Forelimb muscle (tissue), 1 donor: Measurements from ENCODE around the gene FAM227B. TPM values are rescaled to one million over a fixed set of nuclear protein-coding genes. Genes with fewer than 3 reads are reported as not detected.
A peak's percentile ranks its signal among the peaks of the same experiment; 100 is the strongest.
"Not testable (repeated sequence)": the region's sequence is repeated elsewhere in the genome, so short reads cannot be mapped to it uniquely, and the experiment has no call there.

Source experiments
- DNase-seq: peaks from one replicate; pipeline ENCODE4 v3.0.0-alpha.2; 2013; ENCODE audit warnings: low read depth
- polyA plus RNA-seq: library from polyadenylated mRNA; unstranded; fragments of 120-200 nt; gene quantifications from one replicate; pipeline ENCODE4 v1.2.1, GENCODE V29; 2013; ENCODE audit not compliant: insufficient read length

Gene FAM227B
- polyA plus RNA-seq, 1 donor: 7.7 TPM

DNA sequence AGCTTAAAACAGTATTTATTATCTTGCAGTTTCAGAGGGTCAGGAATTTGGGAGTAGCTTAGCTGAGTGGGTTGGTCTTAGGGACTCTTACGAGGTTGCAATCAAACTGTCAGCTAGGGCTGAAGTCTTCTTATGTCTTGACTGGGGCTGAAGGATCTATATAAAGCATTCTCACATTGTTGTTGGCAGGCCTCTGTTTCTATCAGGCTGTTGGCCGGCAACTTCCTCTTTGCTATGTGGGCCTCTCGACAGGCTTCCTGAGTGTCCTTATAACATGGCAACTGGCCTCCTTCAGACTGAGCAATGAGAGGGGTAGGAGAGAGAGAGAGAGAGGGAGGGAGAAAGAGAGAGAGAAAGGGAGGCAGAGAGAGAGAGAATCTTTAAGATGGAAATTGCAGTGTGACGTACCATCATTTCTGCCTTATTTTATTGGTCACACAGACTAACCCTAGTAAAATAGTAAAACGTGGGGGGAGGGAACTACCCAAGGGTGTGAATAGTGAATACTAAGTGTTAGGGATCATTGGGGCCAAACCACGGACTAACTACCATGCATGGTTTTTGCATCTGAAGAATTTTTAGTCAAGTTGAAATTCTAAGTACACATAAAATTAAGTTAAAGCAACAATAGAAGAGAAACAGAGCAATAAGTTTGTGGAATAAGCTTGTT lies 181.5 kb downstream of the FAM227B start:
- no peak for DNase-seq

DNA sequence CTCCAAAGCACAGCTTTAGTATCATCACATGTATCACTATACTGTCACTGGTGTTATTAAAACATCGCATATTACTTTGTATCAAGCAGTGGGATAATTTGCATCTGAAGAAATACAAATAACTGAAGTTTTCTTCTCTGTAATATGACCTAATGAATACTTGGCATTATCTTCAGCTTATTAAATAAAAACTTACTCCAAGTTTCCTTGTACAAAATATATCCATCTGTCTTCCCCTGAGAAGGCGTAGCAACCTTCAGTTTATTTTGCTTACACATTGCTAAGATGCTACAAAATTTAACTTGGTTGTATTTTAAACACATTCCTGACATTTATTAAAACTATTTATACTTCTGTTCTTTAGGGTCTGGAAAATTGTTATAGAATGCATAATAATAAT lies 183.9 kb downstream of the FAM227B start:
- DNase-seq: no peak

DNA sequence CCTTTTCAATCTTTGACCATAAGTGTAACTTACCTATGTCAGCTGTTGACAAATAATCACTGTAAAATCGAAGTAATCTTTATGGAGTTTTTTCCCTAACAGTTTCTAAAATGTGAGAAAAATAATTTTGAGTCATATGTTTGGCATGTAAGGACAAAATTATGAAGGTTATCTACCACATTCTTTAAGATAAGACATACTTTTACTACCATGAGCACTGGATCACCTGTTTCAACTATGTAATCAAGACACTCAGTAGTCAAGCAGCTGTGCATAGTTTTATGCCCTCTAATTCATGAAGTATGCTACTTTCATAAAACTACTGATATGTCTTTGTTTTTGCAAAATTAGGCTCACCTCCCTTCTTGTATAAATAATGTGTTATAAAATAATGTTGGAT lies 185.4 kb downstream of the FAM227B start:
- DNase-seq: no peak

DNA sequence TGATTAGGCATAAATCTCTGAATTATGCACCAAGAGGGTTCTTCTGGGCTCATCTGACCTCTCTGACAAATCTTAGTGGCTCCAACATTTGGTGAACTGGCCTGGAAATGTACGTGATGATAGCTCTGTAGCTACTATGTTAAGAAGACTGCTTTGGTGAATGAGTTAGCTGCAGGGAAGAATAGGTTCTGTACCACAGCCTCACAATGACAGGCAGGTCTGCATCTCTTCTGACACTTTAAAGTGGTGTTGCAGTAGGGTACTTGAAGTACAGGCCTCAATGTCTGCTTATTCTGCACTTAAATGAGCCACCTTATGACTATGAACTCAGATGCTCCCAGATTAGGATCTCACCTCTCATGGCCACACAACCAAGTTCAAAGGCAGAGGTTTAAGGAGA lies 190.6 kb downstream of the FAM227B start:
- DNase-seq: no peak

DNA sequence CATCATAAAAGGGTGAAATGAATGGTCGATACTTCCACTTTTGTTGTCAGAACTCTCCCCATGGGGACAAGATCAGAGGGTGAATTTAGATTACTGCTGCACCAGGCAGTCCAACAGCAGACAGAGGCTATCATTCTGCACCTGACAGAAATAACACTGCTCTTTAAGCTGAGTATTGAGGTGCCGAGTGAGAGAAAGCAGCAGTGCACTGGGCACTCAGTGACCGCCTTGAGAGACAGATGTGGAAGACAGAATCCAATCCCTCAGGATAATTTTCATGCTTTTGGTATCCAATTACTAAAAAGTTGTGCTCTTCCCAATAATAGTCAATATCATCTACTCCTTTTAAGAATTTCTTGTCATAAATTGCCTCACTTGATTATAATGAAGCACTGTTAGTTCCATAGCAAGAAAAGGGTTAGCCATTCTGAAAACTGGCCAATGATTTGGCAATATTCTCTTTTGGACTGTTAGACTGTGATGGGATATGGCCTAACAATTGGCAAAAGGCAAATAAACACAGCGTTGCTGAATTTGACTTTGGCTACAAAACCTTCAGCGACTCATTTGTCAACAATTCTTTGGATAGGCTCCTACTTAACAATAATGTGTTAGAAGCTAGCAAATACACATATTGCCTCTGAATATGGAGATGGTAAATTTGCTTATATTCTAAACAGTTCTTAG lies 192.1 kb downstream of the FAM227B start:
- DNase-seq: no peak

DNA sequence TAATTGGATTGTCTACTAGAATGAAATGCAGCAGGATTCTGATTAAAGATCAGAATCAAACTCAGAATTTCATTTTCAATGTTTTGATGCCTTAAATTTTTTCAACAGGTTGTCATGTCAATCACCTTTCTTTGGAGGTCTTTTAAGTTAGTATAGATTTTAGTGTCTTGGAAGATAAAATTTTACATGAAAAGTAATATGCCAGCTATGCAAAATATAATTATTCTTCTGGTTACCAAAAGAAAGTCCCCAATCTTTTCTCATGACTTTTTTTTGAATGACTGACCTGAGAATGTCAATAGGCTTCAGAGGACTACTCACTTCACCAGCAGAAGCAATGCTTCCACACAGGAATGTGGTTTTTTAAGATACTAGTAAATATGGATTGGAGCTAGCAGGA lies 193.2 kb downstream of the FAM227B start:
- no peak for DNase-seq

DNA sequence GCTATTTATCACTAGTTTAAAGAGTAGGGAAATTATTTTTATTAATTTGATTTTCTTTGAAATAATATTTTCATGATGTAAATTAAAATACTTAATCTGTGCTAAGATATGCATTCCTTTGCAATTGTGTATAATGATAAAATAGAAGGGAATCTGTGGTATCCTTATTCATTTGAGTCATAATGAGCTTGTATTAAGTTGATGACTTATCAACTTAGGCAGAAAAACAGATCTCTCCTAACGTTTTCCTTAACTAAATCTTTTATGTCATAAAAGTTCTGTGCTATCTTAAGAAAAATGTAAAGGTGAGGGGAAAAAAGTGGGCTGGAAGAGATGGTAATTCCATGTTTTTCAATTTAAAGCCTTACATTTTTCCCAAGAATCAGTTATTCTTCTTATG lies 195.7 kb downstream of the FAM227B start:
- DNase-seq: no peak

DNA sequence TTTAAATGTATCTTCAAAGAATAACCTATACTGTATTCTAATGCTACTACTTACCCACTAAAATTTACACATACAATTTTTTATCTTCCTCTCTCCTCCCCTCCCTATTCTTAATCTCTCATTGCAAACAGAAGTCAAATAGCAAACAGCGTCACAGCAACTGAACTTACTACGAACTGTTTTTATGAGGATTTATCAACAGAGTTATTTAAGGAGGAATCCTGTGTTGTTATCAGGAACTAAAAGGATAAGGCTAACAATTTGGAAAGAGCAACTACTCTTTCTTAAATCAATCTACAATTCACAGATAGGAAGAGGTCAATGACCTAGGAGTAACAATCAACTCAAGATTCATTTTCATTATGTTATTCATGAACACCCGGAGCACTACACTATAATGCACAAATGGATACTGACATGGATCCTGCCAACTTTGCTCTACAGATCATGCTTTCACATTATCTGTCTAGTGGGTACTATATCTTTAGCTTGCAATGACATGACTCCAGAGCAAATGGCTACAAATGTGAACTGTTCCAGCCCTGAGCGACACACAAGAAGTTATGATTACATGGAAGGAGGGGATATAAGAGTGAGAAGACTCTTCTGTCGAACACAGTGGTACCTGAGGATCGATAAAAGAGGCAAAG lies 196.6 kb downstream of the FAM227B start:
- DNase-seq: no peak

DNA sequence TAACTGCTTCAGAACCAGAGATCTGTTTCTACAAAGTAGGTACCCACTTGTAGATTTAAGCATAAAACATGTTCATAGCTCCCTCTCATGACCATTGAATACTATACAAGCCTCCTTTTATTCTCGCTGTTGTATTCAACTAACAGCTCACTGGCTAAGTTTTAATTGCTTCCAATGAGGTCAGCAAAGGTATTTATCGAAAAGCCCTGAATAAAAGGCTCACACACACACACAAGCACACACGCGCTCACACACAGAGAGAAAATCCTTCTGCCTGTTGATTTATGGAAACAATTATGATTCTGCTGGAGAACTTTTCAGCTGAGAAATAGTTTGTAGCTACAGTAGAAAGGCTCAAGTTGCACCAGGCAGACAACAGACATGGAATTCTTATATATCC lies 197.6 kb downstream of the FAM227B start, which contains the start of gene FGF7:
Gene FGF7, plus strand, starts transcription at position 222 of the 400 bp plus-strand sequence. CDS start 1,056 bp downstream, outside the sequence.
- peak; percentile 52 for DNase-seq

DNA sequence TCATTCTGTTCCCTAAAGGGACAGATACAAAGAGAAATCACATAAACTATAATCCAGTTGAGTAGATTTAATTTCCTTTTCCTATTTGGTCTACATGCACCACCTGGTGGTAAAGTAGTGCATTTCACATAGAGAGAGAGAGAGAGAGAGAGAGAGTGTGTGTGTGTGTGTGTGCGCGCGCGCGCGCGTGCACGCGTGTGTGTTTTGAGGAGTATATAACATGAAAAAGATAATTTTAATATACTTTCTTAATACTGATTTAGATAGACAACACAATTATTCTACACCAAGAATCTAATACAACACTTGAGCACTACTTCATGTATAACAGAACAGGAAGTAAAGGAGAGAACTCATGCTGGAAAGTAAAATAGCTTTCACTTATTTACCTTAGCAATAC lies 198.6 kb downstream of the FAM227B start:
- no peak for DNase-seq

DNA sequence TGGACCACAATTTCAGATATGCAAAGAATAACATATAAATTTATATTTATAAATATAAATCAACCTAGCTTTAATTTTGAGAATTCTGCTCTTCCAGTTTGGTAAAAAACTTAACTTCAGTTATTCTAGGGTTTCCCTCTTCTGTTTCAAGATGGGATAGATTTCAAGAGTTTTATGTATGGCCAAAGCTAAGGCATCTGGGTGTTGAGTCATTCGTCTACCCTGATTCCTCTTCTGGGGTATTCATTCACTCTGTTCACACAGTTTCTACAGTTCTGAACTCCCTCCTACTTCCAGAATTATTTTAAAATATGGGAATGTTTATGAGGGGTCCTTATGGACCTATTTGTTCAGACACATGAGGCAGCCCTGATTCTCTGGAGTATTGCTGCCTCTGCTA lies 201.8 kb downstream of the FAM227B start:
- DNase-seq: no peak

DNA sequence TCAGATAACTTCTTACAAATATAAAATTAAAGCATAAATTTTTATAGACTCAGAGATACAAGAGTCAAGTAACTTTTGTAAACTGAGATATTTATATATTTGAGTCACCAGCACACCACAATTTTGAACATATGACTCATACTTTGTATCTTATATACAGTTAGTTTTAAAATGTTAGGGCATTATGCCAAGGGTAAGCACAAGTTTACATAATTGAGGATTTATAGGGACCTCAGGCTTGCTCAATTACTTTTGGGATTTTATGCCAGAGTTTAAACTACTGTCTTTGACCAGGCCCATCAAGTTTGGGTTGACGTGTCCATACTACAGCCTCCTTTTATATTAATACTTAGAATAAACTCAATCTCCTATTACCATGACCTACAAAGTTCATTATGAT lies 205.0 kb downstream of the FAM227B start:
- no peak for DNase-seq

DNA sequence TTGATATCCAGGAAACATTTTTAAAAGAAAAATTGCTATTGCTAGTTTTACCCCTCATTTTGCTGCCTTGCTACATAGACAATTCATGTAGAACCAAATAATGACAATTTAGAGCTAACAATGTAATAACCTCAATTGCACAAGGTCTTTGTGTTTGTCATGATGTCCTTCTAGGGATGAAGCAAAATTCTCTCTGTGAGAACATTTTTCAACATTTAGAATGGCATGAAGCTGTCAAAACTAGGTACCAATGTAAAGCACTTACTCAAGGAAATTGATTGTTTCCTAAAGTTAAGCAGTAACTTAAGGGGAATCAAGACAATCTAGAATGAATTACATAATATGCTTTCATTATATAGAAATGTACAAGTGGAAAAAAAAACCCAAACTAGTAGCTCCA lies 205.5 kb downstream of the FAM227B start:
- no peak for DNase-seq

DNA sequence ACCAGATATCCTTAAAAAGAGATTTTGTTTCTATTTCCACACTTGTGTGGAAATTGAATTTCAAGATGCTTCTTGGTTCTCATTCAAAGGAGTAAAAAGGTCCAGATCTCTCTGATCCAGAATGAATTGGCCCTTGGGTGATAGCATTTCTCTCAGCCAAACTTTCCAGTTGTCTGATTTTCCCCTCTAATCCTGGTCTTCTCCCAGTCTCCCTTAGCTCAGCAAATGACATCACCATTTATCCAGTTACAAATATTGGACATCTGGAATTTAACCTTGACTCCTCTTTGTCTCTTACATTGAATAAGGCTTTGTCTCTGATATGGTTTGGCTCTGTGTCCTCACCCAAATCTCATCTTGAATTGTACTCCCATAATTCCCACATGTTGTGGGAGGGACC lies 207.8 kb downstream of the FAM227B start:
- peak; percentile 72 for DNase-seq

DNA sequence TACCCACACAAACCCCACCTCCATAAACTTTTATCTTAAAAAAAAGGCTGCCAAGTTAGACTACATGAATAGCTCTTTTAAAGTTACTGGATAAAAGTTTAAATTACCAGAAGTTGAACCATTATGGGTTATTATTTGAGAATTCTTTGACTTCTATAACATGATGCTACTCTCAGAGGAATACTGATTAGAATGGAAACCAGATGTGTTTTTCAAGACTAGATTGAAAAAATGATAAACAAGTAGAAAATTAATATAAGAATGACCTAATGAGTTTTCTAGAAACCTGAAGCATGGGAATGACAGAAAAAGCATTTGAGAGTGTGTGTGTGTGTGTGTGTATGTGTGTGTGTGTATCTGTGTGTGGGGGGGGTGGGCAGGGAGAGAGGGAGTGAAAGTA lies 210.0 kb downstream of the FAM227B start:
- DNase-seq: no peak

DNA sequence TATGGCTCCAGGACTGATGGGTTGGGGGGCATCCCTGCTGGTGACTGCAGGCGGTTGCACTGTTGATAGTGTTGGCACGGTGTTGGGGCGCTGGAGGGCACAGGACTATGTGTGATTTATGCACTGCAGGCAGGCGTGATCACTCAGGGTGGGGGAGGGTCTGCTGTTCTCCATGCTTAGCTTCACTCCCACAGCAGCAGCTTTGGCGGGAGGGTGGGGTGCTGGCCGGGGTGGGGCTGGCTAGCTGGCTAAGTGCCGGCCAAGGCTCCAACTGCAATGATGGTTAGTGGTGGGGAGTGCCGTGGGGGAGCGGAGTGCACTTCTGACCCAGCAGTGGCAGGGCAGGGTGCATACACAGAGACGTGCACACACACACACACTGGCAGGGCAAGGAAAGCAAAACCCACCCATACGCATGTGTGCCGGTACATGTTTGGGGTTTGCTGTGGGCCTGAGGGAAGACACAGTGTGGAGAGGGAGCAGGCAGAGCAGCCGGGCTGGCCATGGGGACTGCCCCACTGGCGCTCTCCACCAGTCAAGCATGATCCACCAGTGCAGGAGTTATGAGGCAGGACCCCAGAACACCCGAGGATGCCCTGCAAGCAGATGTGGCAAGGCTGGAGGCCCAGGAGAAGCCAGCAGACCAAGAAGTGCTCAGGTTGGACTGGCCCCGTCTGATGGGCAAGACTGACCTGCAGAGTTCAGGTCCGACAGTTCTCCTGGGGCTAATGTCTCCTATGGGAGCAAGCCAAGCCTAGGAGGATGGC lies 214.1 kb downstream of the FAM227B start:
- DNase-seq: no peak

DNA sequence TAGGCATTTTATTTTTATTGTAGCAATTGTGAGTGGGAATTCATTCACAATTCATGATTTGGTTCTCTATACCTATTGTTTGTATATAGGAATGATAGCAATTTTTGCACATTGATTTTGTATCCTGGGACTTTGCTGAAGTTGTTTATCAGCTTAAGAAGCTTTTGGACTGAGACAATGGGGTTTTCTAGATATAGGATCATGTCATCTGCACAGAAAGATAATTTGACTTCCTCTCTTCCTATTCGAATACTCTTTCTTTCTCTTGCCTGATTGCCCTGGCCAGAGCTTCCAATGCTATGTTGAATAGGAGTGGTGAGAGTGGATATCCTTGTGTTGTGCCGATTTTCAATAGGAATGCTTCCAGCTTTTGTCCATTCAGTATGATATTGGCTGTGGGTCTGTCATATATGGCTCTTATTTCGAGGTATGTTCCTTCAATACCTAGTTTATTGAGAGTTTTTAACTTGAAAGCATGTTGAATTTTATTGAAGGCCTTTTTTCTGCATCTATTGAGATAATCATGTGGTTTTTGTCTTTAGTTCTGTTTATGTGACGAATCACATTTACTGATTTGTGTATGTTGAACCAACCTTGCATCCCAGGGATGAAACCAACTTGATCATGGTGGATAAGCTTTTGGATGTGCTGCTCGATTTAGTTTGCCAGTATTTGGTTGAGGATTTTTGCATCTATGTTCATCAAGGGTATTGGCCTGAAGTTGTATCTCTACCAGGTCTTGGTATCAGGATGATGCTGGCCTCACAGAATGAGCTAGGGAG lies 217.9 kb downstream of the FAM227B start:
- not testable (repeated sequence) for DNase-seq

DNA sequence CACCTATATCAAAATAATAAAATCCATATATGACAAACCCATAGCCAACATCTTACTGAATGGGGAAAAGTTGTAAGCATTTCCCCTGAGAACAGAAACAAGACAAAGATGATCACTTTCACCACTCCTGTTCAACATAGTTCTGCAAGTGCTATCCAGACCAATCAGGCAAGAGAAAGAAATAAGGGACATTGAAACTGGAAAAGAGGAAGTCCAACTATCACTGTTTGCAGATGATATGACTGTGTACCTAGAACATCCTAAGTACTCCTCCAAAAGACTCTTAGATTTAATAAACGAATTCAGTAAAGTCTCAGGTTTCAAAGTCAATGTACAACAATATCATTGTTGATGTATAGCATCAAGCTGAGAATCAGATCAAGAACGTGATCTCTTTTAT lies 233.1 kb downstream of the FAM227B start:
- no peak for DNase-seq

DNA sequence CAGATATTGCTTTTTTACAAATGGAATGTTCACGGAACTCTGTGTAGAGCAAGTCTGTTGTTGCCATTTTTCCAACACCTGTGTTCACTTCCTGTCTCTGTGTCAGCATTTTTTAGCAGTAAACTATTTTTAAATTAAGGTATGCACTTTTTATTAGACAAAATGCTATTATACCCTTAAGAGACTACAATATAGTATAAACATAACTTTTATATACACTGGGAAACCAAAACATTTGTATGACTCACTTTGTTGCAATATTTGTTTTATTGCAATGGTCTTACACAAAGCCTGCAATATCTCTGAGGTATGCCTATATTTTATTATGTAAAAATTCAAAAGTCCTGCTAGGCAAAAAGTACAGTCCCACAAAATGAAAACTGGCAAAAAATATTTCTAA lies 237.4 kb downstream of the FAM227B start:
- DNase-seq: no peak

DNA sequence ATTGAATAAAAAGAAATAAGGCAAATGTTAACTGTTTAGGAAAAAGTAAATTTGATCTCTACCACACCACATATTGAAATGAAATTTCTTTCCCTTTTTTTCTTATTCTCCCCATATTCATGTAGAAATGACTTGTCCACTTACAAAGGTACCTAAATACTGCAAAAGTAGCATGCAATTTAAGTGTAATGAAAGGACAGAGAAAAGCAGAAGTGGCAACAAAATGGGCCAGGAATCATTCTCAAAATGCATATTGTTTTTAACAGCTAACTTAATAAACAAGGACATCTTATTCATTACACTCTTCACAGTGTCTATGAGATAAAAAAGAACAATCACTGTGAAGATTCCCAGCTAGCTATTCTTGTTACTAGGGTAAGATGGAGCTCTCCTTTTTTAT lies 238.2 kb downstream of the FAM227B start:
- no peak for DNase-seq

DNA sequence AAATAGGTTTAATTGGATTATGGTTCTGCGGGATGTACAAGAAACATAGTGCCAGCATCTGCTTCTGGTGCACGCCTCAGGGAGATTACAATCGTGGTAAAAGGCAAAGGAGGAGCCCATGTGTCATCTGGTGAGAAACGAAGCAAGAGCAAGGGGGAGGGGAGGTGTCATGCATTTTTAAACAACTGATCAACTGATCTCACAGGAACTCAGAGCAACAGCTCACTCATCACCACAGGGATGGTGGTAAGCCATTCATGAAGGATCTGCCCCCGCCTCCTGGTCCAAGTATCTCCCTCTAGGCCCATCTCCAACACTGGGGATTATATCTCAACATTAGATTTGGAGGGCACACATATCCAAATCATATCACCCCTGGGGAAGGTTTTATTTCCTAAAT lies 239.7 kb downstream of the FAM227B start:
- DNase-seq: no peak

DNA sequence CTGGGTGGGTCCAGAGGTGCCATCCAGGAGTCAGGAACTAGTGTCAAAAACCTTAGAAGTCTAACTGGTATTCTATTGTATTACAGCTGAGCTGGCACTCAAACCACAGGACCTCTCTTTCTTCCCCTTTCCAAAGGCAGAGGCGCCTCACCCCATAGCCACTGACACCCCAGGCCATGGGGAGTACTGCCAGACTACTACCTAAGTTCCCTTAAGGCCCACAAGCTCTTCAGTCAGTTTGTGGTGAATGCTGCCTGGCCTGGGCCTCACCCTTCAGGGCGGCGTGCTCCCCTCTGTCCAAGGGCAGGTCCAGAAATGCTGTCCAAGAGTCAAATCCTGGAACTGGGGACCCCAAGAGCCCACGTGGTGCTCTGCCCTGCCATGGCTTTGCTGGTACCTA lies 240.6 kb downstream of the FAM227B start:
- DNase-seq: no peak
